ENCODE data around the gene FAM89B.

Gene FAM89B

DNA sequence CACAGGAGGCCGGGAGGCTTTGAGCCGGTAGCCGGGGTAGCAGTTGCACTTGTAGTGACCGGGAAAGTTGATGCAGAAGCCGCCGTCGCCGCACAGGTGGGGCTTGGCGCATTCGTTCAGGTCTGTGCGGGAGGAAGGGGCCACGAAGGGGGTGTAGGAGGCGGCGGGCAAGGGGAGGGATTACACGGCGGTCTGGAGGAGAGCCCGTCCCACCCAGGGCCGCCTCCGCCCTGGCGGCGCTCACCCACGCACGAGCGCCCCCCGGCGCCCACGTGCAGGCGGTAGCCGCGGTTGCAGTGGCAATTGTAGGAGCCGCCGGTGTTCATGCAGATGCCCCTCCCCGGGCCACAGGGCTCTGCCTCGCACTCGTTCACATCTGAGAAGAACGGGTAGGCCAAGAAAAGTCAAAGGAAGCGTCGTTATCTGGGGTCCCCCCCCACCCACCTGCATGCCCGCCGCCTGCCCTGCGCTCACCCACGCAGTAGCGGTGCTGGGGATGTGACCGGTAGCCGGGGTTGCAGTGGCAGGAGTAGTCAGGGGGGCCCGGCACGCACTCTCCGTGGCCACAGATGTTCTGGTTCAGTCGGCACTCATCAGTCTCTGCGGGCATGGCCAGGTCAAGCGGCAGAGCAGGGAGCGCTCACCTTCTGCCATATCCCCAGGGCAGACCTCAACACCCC lies 24.8 kb upstream of the FAM89B start:
- no peaks in the 10 kb centered on the region for H3K36me3 ChIP-seq (ENCODE audit: insufficient read depth, low read length)
- peaks cover 4% of the 10 kb centered on the region; the same call in 1 of the 2 replicates for H3K4me1 ChIP-seq (ENCODE audit: insufficient read depth, low read length)
- no peaks in the 10 kb centered on the region for H3K9me3 ChIP-seq (ENCODE audit: control insufficient read depth, insufficient read depth, low read length)
- peak overlapping the region; percentile 36; the same call in 1 of the 2 replicates for H3K9ac ChIP-seq (ENCODE audit: low read depth, low read length)

DNA sequence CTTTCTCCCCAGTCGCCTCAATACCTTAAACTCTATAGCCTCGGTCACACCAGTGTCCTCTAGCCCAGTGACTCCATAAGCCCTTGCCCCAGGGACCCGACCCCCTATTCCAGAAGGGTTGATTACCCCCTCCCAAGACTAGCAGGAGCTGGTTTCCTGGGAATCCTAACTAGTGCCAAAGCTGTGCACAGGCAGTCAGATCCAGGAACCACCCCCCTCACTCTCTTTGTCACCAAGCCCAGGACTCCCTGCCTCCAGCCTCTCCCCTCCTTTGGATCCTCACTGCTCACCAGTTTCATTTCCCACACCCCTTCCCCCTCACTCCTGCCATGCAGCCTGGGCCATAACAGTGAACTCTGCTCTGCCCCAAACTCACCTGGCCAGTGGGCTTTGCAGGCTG lies 23.9 kb upstream of the FAM89B start:
- peaks cover 8% of the 10 kb centered on the region; the same call in 1 of the 2 replicates for H3K4me1 ChIP-seq (ENCODE audit: insufficient read depth, low read length)
- H3K9me3 ChIP-seq (ENCODE audit: control insufficient read depth, insufficient read depth, low read length): no peaks in the 10 kb centered on the region
- no peak overlapping the region for H3K9ac ChIP-seq (ENCODE audit: low read depth, low read length)
- no peaks in the 10 kb centered on the region for H3K36me3 ChIP-seq (ENCODE audit: insufficient read depth, low read length)

DNA sequence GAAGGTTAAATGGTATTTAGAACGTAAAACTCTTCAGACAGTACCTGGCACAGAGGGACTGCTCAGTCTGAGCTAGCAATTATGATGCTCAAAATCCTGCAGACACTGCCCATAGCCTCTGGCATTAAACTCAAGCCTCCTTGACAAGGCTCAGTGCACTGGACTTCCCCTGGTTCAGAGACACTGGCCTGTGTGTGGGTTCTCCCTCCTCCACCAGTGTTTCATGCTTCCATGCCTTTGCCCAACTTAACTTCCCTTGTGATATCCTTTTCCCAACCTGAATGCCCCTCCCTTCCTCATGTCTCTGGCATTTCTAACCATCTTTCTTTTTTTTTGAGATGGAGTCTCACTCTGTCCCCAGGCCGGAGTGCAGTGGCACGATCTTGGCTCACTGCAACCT lies 23.2 kb upstream of the FAM89B start:
- Histone ChIP-seq H3K36me3 (ENCODE audit: insufficient read depth, low read length) (no peaks in the 10 kb centered on the region), H3K9ac (ENCODE audit: low read depth, low read length) (no peak overlapping the region), H3K9me3 (ENCODE audit: control insufficient read depth, insufficient read depth, low read length) (no peaks in the 10 kb centered on the region), H3K4me1 (ENCODE audit: insufficient read depth, low read length) (peaks cover 8% of the 10 kb centered on the region; the same call in 1 of the 2 replicates)

DNA sequence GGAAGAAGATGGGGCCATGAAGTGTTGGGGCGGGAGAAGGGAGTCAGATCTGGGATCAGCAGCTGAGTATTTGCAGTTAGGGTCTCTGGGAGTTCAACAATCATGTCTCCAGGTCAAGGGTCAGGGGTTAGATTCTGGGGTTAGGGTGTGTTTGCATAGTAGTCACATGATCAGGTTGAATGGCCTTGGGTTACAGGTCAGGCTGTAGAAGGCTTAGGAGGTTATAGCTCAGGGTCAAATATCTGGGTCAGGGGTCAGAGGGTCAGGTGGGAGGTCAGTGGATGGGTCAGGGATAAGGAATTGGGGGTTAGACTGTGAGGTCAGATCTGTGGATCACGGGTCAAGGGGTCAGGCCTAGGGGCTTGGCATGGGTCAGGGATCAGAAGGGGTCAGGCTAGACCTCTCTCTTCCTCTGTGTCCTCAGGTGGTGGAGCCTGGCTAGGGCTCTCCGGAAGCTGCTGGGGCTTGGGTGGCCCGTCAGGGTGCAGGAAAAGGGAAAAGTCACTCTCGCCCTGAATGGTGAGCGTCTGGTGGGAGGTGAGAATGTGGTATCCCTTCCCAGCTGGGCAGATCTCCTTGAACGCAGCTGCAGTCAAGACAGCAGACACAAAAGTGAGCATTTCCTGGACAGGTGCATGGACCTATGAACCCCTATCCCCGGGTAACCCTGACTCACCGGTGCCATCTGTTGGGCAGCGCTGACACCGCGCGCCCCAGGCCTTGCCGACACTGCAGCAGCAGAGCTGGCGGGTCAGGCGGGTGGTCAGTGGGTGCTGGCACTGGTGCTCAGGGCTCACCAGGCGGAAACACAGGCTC lies 20.6 kb upstream of the FAM89B start:
- Histone ChIP-seq H3K4me1 (ENCODE audit: insufficient read depth, low read length) (peaks cover 19% of the 10 kb centered on the region; the same call in 1 of the 2 replicates), H3K36me3 (ENCODE audit: insufficient read depth, low read length) (no peaks in the 10 kb centered on the region), H3K9ac (ENCODE audit: low read depth, low read length) (no peak overlapping the region), H3K9me3 (ENCODE audit: control insufficient read depth, insufficient read depth, low read length) (no peaks in the 10 kb centered on the region)

GRCh38 chr11:65552388-65552951 lies 19.9 kb upstream of the FAM89B start:
- Histone ChIP-seq H3K9ac (ENCODE audit: low read depth, low read length) (no peak overlapping the region), H3K4me1 (ENCODE audit: insufficient read depth, low read length) (peaks cover 25% of the 10 kb centered on the region; the same call in 1 of the 2 replicates)

GRCh38 chr11:65553301-65554001 lies 18.9 kb upstream of the FAM89B start:
- H3K4me1 ChIP-seq (ENCODE audit: insufficient read depth, low read length): peaks cover 25% of the 10 kb centered on the region; the same call in 1 of the 2 replicates
- H3K9ac ChIP-seq (ENCODE audit: low read depth, low read length): peak overlapping the region; percentile 34

More at GRCh38 chr11:65552388-65552951, 19.9 kb upstream of the FAM89B start:
- H3K9me3 ChIP-seq (ENCODE audit: control insufficient read depth, insufficient read depth, low read length): no peaks in the 10 kb centered on the region
- no peaks in the 10 kb centered on the region for H3K36me3 ChIP-seq (ENCODE audit: insufficient read depth, low read length)

DNA sequence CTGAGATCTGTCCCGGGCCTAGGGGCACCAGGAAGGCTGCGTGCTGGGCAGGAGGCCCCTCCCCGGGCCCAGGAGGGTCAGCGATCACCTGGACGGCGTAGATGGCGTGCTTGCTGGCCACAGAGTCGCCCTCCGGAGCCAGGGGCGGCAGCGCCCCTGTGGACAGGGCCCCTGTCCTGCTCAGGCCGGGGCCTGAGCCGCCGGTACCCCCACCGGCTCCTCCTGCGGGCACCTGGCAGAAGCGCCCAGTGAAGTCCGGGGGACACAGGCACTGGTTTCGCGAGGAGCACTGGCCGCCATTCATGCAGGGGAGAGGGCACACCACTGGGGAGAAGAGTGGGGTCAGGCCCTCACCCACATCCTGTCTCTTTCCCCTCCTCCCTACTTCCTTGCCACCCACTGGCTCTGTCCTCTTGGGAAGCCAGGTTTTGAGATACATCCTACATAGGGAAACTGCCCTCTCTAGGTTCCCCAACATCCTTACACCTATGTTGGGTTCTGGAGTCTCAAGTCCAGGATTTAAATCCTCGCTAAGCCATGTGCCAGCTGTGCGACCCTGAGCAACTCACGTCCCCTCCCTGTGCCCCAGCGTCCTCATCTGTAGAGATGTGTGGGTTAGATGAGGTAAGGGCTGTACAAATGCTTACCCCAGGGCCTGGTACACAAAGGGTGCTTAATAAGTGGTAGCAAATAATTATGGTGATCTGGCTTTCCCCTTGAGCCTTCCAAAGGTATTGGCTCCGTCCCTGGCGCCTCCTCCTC lies 18.1 kb upstream of the FAM89B start:
- peaks cover 33% of the 10 kb centered on the region; the same call in 1 of the 2 replicates for H3K4me1 ChIP-seq (ENCODE audit: insufficient read depth, low read length)
- H3K9ac ChIP-seq (ENCODE audit: low read depth, low read length): peak overlapping the region; percentile 34
- H3K9me3 ChIP-seq (ENCODE audit: control insufficient read depth, insufficient read depth, low read length): no peaks in the 10 kb centered on the region
- no peaks in the 10 kb centered on the region for H3K36me3 ChIP-seq (ENCODE audit: insufficient read depth, low read length)

More at GRCh38 chr11:65553301-65554001, 18.9 kb upstream of the FAM89B start:
- no peaks in the 10 kb centered on the region for H3K9me3 ChIP-seq (ENCODE audit: control insufficient read depth, insufficient read depth, low read length)
- no peaks in the 10 kb centered on the region for H3K36me3 ChIP-seq (ENCODE audit: insufficient read depth, low read length)

DNA sequence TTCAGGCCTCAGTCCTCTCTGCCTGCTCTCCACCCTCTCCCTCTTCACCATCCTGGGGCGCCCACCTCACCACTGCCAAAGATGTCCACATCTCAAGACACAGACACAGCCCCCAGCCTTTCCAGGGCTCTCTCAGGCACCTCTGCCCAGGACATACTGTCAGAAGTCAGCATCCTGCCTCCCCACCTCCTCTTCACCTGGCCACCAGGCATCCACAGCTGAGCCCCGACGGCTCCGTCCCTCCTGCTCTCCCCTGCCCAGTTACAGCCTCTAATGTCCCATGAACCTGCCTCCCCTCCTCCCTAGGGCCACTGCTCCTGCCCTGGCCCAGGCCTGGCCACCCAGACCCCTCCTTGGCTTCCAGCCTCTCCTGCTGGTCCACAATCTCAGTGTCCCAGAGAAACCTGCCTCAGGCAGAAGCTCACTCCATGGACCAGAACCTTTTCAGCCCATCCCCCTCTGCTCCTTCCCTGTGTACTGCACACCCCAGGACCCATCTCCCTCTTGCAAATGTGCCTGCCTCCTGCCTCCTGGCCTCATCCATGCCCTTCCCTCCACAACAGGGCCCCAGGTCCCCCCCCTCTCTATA lies 17.4 kb upstream of the FAM89B start:
- H3K4me1 ChIP-seq (ENCODE audit: insufficient read depth, low read length): peaks cover 40% of the 10 kb centered on the region
- H3K9me3 ChIP-seq (ENCODE audit: control insufficient read depth, insufficient read depth, low read length): no peaks in the 10 kb centered on the region
- H3K9ac ChIP-seq (ENCODE audit: low read depth, low read length): no peak overlapping the region
- no peaks in the 10 kb centered on the region for H3K36me3 ChIP-seq (ENCODE audit: insufficient read depth, low read length)

DNA sequence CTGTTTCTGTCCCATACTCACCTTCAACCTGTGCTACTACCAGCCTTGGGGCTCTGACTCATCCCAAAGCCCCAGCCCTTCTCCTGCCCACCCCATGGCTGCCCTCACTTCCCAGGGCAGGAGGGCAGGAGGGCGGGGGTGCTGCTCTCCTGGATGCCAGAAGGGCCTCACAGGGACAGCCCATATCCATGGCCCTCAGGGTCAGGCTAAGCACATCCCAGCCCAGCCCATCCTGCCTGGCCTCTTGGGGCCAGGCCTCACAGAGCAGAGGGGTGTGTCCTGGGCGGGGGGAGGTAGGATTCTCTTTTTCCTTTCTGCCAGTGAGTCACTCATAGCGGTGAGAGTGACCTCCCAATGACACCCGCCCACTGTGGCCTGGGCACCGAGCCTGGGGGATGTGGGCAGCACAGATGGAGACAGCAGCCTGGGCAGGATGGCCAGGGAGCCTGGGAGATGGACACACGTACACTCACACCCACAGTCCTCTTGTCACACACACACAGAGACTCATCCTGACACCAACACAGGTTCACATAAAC lies 16.6 kb upstream of the FAM89B start:
- no peaks in the 10 kb centered on the region for H3K36me3 ChIP-seq (ENCODE audit: insufficient read depth, low read length)
- peaks cover 45% of the 10 kb centered on the region for H3K4me1 ChIP-seq (ENCODE audit: insufficient read depth, low read length)
- no peak overlapping the region for H3K9ac ChIP-seq (ENCODE audit: low read depth, low read length)
- H3K9me3 ChIP-seq (ENCODE audit: control insufficient read depth, insufficient read depth, low read length): no peaks in the 10 kb centered on the region

GRCh38 chr11:65556470-65557279 lies 15.7 kb upstream of the FAM89B start:
- Histone ChIP-seq H3K4me1 (ENCODE audit: insufficient read depth, low read length) (peaks cover 50% of the 10 kb centered on the region), H3K9me3 (ENCODE audit: control insufficient read depth, insufficient read depth, low read length) (no peaks in the 10 kb centered on the region)

GRCh38 chr11:65557280-65558001 lies 14.9 kb upstream of the FAM89B start:
- Histone ChIP-seq H3K9ac (ENCODE audit: low read depth, low read length) (peak overlapping the region; percentile 34; the same call in 1 of the 2 replicates), H3K4me1 (ENCODE audit: insufficient read depth, low read length) (peaks cover 48% of the 10 kb centered on the region), H3K9me3 (ENCODE audit: control insufficient read depth, insufficient read depth, low read length) (no peaks in the 10 kb centered on the region), H3K36me3 (ENCODE audit: insufficient read depth, low read length) (no peaks in the 10 kb centered on the region)

More at GRCh38 chr11:65556470-65557279, 15.7 kb upstream of the FAM89B start:
- no peaks in the 10 kb centered on the region for H3K36me3 ChIP-seq (ENCODE audit: insufficient read depth, low read length)
- H3K9ac ChIP-seq (ENCODE audit: low read depth, low read length): peak overlapping the region; percentile 34; the same call in 1 of the 2 replicates
